Ishikawa (cell line): Measurements from ENCODE around the gene PLS1.

Source experiments
- ZBTB7A ChIP-seq: IDR thresholded peaks from 2 replicates; pipeline ENCODE4 v1.6.1; 2012; ENCODE audit warnings: low read depth
- TF ChIP-seq, protein P1 (sequence below): IDR thresholded peaks from 2 replicates; pipeline ENCODE4 v1.6.1; 2012

DNA sequence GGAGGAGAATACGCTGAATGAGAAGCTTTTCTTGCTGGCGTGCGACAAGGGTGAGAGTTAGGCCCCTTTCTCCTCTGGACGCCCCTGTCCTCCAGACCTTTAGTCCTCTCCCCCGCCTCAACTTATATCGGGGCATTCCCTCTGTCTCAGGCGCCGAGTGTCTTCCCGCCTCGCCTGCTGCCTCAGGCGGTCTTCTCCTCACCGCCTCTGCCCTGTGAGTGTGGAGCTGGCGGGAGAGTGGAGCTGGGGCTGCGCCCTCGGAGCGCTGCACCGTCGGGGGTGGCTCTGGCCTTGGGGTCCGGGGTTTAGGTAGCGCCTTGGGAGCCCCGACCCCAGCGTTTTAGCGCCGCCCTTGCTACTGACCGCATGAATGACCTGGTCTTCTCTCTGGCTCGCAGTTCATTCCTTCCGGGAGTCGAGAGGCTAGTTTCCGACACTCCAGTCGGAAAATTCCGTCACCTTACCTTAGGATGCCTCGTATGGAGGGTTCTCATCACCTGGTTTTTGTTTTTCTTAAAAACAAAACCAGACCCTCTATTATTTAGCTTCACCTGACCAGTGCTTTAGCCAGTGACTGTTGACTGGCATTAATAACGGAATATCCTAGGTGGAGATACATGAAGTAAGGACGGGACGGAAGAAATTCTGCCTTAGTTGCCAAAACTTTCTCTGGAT is 128.6 kb downstream of the PLS1 start:
- TF ChIP-seq, protein P1, sequence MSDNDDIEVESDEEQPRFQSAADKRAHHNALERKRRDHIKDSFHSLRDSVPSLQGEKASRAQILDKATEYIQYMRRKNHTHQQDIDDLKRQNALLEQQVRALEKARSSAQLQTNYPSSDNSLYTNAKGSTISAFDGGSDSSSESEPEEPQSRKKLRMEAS, result no peak
- TF ChIP-seq ZBTB7A, result no peak
